T-cell (primary cell): ENCODE results near the gene MALL. TPM values are rescaled to one million over a fixed set of nuclear protein-coding genes. Genes with fewer than 3 reads are reported as not detected.

ENCODE experiments used
- ATAC-seq, 4 experiments: fragments of 200-7000 bp in 3 of 4; fragments of 150-1000 bp in 1 of 4; cut with Tn5 transposase; replicated peaks in 1 of 4; 1 replicate in 3 of 4; 2 replicates in 1 of 4; pipeline ENCODE4 v1.10.0; 2021; ENCODE audit warnings: moderate library complexity in 3 of 4, mild to moderate bottlenecking in 2 of 4, moderate number of reproducible peaks in 1 of 4
- CTCF ChIA-PET, 2 donors: fragments of 300-600 bp; sonication (Branson Sonifier 250); formaldehyde crosslinking; loops; one replicate each; lab custom pipeline; 2022; ENCODE audit warnings: antibody characterized with exemption in 2 of 2; lab: Charles Lee
- POLR2A ChIA-PET, 2 donors: fragments of 300-600 bp; sonication (Branson Sonifier 250); formaldehyde crosslinking; loops; one replicate each; lab custom pipeline; 2022; ENCODE audit warnings: antibody characterized with exemption in 2 of 2; lab: Charles Lee
- DNase-seq, 35 experiments: peaks; one replicate each; pipeline versions ENCODE4 v3.0.0 to v3.0.0-alpha.2; 2013 to 2023
- H3K27ac ChIP-seq: one replicate; pipeline ENCODE4 v1.5.1; 2013; ENCODE audit warnings: low read length
- H3K27me3 ChIP-seq, 2 experiments: replicated peaks in 1 of 2; 1 replicate in 1 of 2; 2 replicates in 1 of 2; pipeline versions ENCODE4 v1.6.1 to v1.7.0; 2013; ENCODE audit warnings: low read length in 1 of 2, mixed read lengths in 1 of 2; ENCODE audit not compliant: control insufficient read depth in 2 of 2, insufficient read depth in 2 of 2; ENCODE audit errors: extremely low read depth in 1 of 2
- H3K36me3 ChIP-seq, 2 donors: 1 replicate in 1 of 2; 2 replicates in 1 of 2; pipeline versions ENCODE4 v1.6.1 to v1.7.0; 2013; ENCODE audit warnings: low read length in 1 of 2; ENCODE audit not compliant: control insufficient read depth in 2 of 2, insufficient read depth in 1 of 2; ENCODE audit errors: extremely low read depth in 1 of 2
- H3K4me1 ChIP-seq, 2 experiments: 1 replicate in 1 of 2; 2 replicates in 1 of 2; pipeline versions ENCODE4 v1.6.1 to v1.7.0; 2013; ENCODE audit warnings: low read length in 2 of 2, mixed read lengths in 1 of 2; ENCODE audit not compliant: insufficient read depth in 2 of 2, control insufficient read depth in 1 of 2; ENCODE audit errors: extremely low read depth in 1 of 2
- H3K4me3 ChIP-seq, 2 donors: 1 replicate in 1 of 2; 2 replicates in 1 of 2; pipeline versions ENCODE4 v1.5.1 to v1.7.0; 2013; ENCODE audit warnings: mild to moderate bottlenecking in 2 of 2, low read length in 1 of 2, moderate library complexity in 1 of 2; ENCODE audit not compliant: control insufficient read depth in 1 of 2; ENCODE audit errors: extremely low read depth in 1 of 2
- H3K9me3 ChIP-seq: 2 replicates; pipeline ENCODE4 v1.7.0; 2013
- H3K27ac Mint-ChIP-seq, 2 donors: one replicate each; pipeline ENCODE4 v1.8.0; 2020 to 2021; ENCODE audit warnings: mild to moderate bottlenecking in 2 of 2, mixed read lengths in 2 of 2
- H3K27me3 Mint-ChIP-seq, 2 donors: one replicate each; pipeline ENCODE4 v1.8.0; 2021 to 2022; ENCODE audit warnings: mixed read lengths in 2 of 2
- H3K36me3 Mint-ChIP-seq: one replicate; pipeline ENCODE4 v1.8.0; 2021; ENCODE audit warnings: mixed read lengths
- H3K4me1 Mint-ChIP-seq, 3 donors: one replicate each; pipeline ENCODE4 v1.8.0; 2020 to 2022; ENCODE audit warnings: mixed read lengths in 3 of 3, mild to moderate bottlenecking in 1 of 3
- H3K4me3 Mint-ChIP-seq, 3 donors: one replicate each; pipeline ENCODE4 v1.8.0; 2020 to 2022; ENCODE audit warnings: mild to moderate bottlenecking in 3 of 3, mixed read lengths in 3 of 3, moderate library complexity in 3 of 3
- H3K9me3 Mint-ChIP-seq, 3 donors: one replicate each; pipeline ENCODE4 v1.8.0; 2020 to 2022; ENCODE audit warnings: mixed read lengths in 3 of 3
- WGBS: methylation state at CpG from one replicate; pipeline ENCODE4 v1.1.5; 2013; ENCODE audit warnings: missing lambda C conversion rate; ENCODE audit not compliant: insufficient coverage; 5-methylcytosine and 5-hydroxymethylcytosine counted together
- total RNA-seq, 35 experiments: library from RNA in 6 of 35; stranded (reverse) in 6 of 35; fragments of 120-200 nt in 1 of 35; gene quantifications; one replicate each; pipeline versions ENCODE4 v1.2.1 to v1.2.4 and lab custom pipeline; 2013 to 2026

MALL gene
- total RNA-seq, 5 donors from 2014 or later (not counting 1 experiment from before 2014, with no cell fraction given): 0.39 to 0.57 (median 0.53) TPM; not detected in 2

- peaks cover 0 to 6% of the 10 kb centered on the region in 2 experiments for H3K27me3 ChIP-seq
- H3K4me3 Mint-ChIP-seq: no peak overlapping the region
- WGBS: no CpG with 5 or more reads among the region's 3 CpGs
These were observed 6.0 kb upstream of the MALL start for GRCh38 chr2:110121592-110121991.

GRCh38 chr2:110121052-110121334 lies 5.4 kb upstream of the MALL start:
- ATAC-seq: no peak
- CTCF ChIA-PET: no interaction called here
- H3K4me1 ChIP-seq: no peaks in the 10 kb centered on the region

More at GRCh38 chr2:110121592-110121991, 6.0 kb upstream of the MALL start:
- Mint-ChIP-seq H3K9me3 (no peaks in the 10 kb centered on the region), H3K4me1 (no peaks in the 10 kb centered on the region), H3K36me3 (no peaks in the 10 kb centered on the region), H3K27me3 (peaks cover 18 to 22% of the 10 kb centered on the region in 2 donors), H3K27ac (no peak overlapping the region)
- Histone ChIP-seq H3K4me3 (no peak overlapping the region), H3K36me3 (no peaks in the 10 kb centered on the region), H3K27ac (no peak overlapping the region), H3K9me3 (no peaks in the 10 kb centered on the region), H3K4me1 (no peaks in the 10 kb centered on the region)
- POLR2A ChIA-PET: no interaction called here
- no peak for ATAC-seq
- CTCF ChIA-PET: no interaction called here
- DNase-seq: no peak

GRCh38 chr2:110120171-110121051 lies 4.8 kb upstream of the MALL start:
- no peaks in the 10 kb centered on the region for H3K36me3 Mint-ChIP-seq
- H3K4me1 Mint-ChIP-seq: no peaks in the 10 kb centered on the region
- H3K9me3 Mint-ChIP-seq: no peaks in the 10 kb centered on the region
- ChIA-PET POLR2A (no interaction called here), CTCF (no interaction called here)
- ATAC-seq (peak in 1 of 4 experiments; percentile 36), DNase-seq (no peak)
- Histone ChIP-seq H3K9me3 (no peaks in the 10 kb centered on the region), H3K4me1 (no peaks in the 10 kb centered on the region), H3K4me3 (no peak overlapping the region), H3K27ac (no peak overlapping the region), H3K36me3 (no peaks in the 10 kb centered on the region), H3K27me3 (peaks cover 0 to 18% of the 10 kb centered on the region in 2 experiments)
- 53% methylated on average over 4 of the region's 11 CpGs for WGBS
- no peak overlapping the region for H3K4me3 Mint-ChIP-seq
- no peak overlapping the region for H3K27ac Mint-ChIP-seq
- peaks cover 27% of the 10 kb centered on the region in 2 donors for H3K27me3 Mint-ChIP-seq

More at GRCh38 chr2:110121052-110121334, 5.4 kb upstream of the MALL start:
- no peak overlapping the region for H3K27ac Mint-ChIP-seq
- no peak overlapping the region for H3K27ac ChIP-seq
- POLR2A ChIA-PET: no interaction called here
- no peaks in the 10 kb centered on the region for H3K9me3 ChIP-seq
- H3K27me3 ChIP-seq: peaks cover 0 to 12% of the 10 kb centered on the region in 2 experiments
- peaks cover 24 to 27% of the 10 kb centered on the region in 2 donors for H3K27me3 Mint-ChIP-seq
- H3K4me1 Mint-ChIP-seq: no peaks in the 10 kb centered on the region
- H3K36me3 Mint-ChIP-seq: no peaks in the 10 kb centered on the region
- WGBS: 92% methylated on average over 2 of the region's 2 CpGs
- no peak overlapping the region for H3K4me3 ChIP-seq
- no peaks in the 10 kb centered on the region for H3K9me3 Mint-ChIP-seq
- H3K4me3 Mint-ChIP-seq: no peak overlapping the region
- DNase-seq: no peak
- H3K36me3 ChIP-seq: no peaks in the 10 kb centered on the region

- Histone ChIP-seq H3K4me3 (no peak overlapping the region), H3K9me3 (no peaks in the 10 kb centered on the region), H3K27ac (no peak overlapping the region), H3K4me1 (no peaks in the 10 kb centered on the region), H3K27me3 (peaks cover 2 to 35% of the 10 kb centered on the region in 2 experiments), H3K36me3 (no peaks in the 10 kb centered on the region)
- no peak for ATAC-seq
- Mint-ChIP-seq H3K9me3 (no peaks in the 10 kb centered on the region), H3K27me3 (peaks cover 51 to 53% of the 10 kb centered on the region in 2 donors), H3K4me3 (peak overlapping the region in 1 of 3 donors; percentile 13), H3K36me3 (no peaks in the 10 kb centered on the region), H3K4me1 (peaks cover 0 to 2% (median 0%) of the 10 kb centered on the region in 3 donors), H3K27ac (no peak overlapping the region)
- 37% methylated on average over 8 of the region's 8 CpGs for WGBS
- ChIA-PET CTCF (no interaction called here), POLR2A (no interaction called here)
- no peak for DNase-seq
These were observed 550 bp upstream of the MALL start for GRCh38 chr2:110116033-110116710.

GRCh38 chr2:110114831-110115255 lies 779 bp downstream of the MALL start:
- H3K4me1 Mint-ChIP-seq: peaks cover 0 to 2% (median 2%) of the 10 kb centered on the region in 3 donors
- H3K9me3 Mint-ChIP-seq: peaks cover 0 to 5% (median 0%) of the 10 kb centered on the region in 3 donors
- no peak overlapping the region for H3K4me3 ChIP-seq
- no peak for DNase-seq
- H3K4me3 Mint-ChIP-seq: no peak overlapping the region
- peaks cover 2 to 35% of the 10 kb centered on the region in 2 experiments for H3K27me3 ChIP-seq
- CTCF ChIA-PET: no interaction called here
- no peaks in the 10 kb centered on the region for H3K36me3 Mint-ChIP-seq
- ATAC-seq: no peak
- 96% methylated on average over 13 of the region's 14 CpGs for WGBS
- H3K36me3 ChIP-seq: no peaks in the 10 kb centered on the region
- H3K27ac ChIP-seq: no peak overlapping the region
- POLR2A ChIA-PET: no interaction called here
- peaks cover 53 to 63% of the 10 kb centered on the region in 2 donors for H3K27me3 Mint-ChIP-seq
- H3K9me3 ChIP-seq: no peaks in the 10 kb centered on the region
- no peaks in the 10 kb centered on the region for H3K4me1 ChIP-seq
- no peak overlapping the region for H3K27ac Mint-ChIP-seq

- peaks cover 0 to 6% (median 0%) of the 10 kb centered on the region in 3 donors for H3K9me3 Mint-ChIP-seq
- no peaks in the 10 kb centered on the region for H3K36me3 Mint-ChIP-seq
- ATAC-seq (no peak), DNase-seq (no peak)
- Histone ChIP-seq H3K9me3 (no peaks in the 10 kb centered on the region), H3K4me3 (no peak overlapping the region), H3K27ac (no peak overlapping the region), H3K36me3 (no peaks in the 10 kb centered on the region), H3K27me3 (peaks cover 2 to 35% of the 10 kb centered on the region in 2 experiments), H3K4me1 (no peaks in the 10 kb centered on the region)
- ChIA-PET POLR2A (no interaction called here), CTCF (no interaction called here)
- H3K27ac Mint-ChIP-seq: no peak overlapping the region
- H3K4me1 Mint-ChIP-seq: peaks cover 0 to 4% (median 2%) of the 10 kb centered on the region in 3 donors
- peaks cover 53 to 65% of the 10 kb centered on the region in 2 donors for H3K27me3 Mint-ChIP-seq
- H3K4me3 Mint-ChIP-seq: no peak overlapping the region
- 61% methylated on average over 7 of the region's 8 CpGs for WGBS
These were observed 1.5 kb downstream of the MALL start for GRCh38 chr2:110113961-110114591.
